SU-DHL-6 (cell line): ENCODE results near the gene SOCS6.

Experiments used
- EZH2phosphoT487 ChIP-seq: fragments of 200-600 bp; sonication (generic), shearing (Covaris generic); conservative IDR thresholded peaks from 2 replicates; pipeline ENCODE4 v1.6.1; 2018; ENCODE audit warnings: mild to moderate bottlenecking, antibody characterized with exemption, low read length, moderate library complexity, mixed read lengths
- TF ChIP-seq, protein P1 (sequence below): fragments of 200-600 bp; sonication (generic); IDR thresholded peaks from one replicate; pipeline ENCODE4 v1.5.1; 2017; ENCODE audit warnings: antibody characterized with exemption, mild to moderate bottlenecking, low read length, moderate library complexity; ENCODE audit not compliant: insufficient read depth, poor library complexity, severe bottlenecking

DNA sequence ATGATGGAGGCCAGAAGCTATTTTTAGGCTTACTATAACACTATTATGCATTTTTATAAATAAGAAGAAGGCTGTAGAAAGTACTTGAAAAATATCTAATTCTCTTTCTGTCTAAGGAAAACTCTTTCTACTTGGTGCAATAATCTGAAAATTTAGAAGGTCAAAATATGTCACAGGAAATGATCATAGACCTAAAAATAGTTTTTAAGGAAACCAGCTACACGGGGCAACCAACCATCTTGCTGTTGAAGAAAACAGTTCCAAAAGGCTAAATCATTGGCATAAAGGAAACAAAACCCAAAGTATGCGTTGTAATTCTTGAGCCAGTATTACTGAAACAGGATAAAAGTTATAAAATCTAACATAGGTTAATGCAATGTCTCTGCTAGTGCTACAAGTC is 40.2 kb downstream of the SOCS6 start:
- TF ChIP-seq EZH2phosphoT487, result no peak
- TF ChIP-seq, protein P1, sequence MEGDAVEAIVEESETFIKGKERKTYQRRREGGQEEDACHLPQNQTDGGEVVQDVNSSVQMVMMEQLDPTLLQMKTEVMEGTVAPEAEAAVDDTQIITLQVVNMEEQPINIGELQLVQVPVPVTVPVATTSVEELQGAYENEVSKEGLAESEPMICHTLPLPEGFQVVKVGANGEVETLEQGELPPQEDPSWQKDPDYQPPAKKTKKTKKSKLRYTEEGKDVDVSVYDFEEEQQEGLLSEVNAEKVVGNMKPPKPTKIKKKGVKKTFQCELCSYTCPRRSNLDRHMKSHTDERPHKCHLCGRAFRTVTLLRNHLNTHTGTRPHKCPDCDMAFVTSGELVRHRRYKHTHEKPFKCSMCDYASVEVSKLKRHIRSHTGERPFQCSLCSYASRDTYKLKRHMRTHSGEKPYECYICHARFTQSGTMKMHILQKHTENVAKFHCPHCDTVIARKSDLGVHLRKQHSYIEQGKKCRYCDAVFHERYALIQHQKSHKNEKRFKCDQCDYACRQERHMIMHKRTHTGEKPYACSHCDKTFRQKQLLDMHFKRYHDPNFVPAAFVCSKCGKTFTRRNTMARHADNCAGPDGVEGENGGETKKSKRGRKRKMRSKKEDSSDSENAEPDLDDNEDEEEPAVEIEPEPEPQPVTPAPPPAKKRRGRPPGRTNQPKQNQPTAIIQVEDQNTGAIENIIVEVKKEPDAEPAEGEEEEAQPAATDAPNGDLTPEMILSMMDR, result no peak
